Superior temporal gyrus (tissue), 1 donor: Measurements from ENCODE around the gene ZNF581.

Experiments used
- DNase-seq: peaks from one replicate; pipeline ENCODE4 v3.0.0-alpha.2; 2016; ENCODE audit errors: extremely low spot score

Gene ZNF581

DNA sequence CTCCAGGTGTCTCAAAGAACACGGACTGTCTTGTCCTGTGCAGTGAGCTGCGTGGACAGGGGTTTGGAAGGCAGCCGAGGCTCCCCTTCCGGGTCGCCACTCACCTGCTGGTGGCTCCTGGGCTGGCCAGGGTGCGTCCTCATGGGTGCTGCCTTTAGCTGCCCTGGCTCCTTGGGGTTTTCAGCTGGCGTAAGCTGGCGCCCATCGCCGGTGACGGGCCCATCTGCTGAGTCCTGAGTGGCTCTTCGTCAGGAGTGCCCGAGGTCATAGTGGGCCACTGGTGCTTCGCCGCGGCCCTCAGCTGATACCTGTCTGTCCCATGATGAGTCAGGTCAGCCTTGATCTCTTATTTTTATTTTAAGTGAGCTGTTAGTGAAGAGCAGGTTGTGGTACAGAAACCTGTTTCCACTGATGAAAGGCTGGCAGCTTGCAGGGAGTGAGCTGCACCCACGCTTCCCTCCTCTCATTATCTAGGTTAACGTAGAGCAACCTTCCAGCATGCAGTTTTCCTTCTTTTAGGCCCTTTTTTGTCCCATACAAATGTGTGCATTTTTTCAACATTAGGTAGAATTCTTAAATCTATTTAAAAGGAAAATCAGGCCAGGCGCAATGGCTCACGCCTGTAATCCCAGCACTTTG is 50.0 kb downstream of the ZNF581 start:
- no peak for DNase-seq

DNA sequence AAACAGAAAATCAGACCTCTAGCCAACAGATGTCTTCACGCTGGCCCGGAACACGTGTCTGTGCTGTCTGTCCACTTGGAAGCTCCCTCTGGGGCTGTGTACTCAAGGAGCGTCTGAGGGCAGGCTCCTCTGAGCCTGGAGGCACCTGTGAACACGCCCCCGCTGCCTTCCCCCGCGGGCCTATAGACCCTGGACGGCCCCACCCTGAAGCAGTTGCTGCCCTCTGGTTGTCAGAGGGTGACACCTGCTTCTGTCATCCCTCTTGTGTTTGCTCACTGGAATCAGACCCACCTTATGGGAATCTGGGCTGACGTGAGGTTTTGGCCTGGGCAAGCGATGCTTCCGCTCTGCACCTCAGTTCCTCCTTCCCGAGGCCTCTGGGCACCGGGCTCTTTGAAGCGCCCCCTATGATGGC is 50.8 kb downstream of the ZNF581 start:
- no peak for DNase-seq

DNA sequence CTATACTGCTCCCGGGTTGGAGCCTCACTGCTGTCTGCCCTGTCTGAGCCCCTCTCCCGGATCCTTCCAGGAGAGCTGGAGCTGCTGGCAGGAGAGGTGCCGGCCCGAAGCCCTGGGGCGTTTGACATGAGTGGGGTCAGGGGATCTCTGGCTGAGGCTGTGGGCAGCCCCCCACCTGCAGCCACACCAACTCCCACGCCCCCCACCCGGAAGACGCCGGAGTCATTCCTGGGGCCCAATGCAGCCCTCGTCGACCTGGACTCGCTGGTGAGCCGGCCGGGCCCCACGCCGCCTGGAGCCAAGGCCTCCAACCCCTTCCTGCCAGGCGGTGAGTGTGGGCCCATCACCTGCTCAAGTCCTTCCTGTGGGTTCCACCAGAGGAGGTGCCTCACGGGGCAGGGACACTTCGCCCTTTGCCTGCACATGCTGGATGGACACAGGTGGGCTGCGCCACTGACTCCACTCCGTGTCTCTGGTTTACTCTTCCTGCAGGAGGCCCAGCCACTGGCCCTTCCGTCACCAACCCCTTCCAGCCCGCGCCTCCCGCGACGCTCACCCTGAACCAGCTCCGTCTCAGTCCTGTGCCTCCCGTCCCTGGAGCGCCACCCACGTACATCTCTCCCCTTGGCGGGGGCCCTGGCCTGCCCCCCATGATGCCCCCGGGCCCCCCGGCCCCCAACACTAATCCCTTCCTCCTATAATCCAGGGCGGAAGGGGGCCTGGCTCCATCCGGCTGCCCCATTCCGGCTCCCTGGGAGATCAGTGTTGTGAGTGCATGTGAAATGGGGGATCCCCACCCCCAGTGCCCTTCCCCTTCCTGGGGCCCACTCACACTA is 51.4 kb downstream of the ZNF581 start:
- DNase-seq, result no peak
